ENCODE data around the gene SH3TC1. TPM values are rescaled to one million over a fixed set of nuclear protein-coding genes. Genes with fewer than 3 reads are reported as not detected.

The SH3TC1 gene
- polyA plus RNA-seq, 2 of the 4 experiments (the other 2 are of a cell fraction), result 2.8 to 7.4 TPM

DNA sequence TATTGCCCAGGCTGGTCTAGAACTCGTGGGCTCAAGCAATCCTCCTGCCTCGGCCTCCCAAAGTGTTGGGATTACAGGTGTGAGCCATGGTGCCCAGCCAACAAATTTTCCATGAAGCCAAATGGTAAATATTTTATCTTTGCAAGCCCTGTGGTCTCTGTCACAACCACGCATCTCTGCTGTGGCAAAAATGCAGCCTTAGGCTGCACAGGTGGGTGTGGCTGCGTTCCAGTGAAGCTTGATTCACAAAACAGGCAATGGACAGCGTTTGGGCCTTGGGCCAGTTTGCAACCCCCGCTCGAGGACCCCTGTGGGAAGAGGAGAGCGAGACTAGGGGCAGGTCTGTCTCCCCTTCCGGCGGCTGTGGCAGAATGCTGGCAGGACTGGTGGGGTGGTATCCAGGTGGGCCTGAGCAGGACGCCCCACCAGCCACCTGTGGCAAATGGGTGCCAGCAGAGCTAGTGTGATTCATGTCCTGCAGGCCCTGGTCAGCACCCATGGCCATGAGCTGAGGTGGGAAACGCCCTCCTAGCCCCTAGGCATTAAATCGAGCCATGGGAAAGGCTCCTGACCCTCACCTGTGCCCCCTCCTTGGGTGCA, 90.2 kb downstream of the SH3TC1 start:
- CTCF ChIA-PET, result interaction anchor here (1.0 to 1.1 kb wide), 2 partner anchors 47 to 113 kb away, joined by 3 read pairs; no protein-coding TSS in a partner anchor
- WGBS (ENCODE audit: missing lambda C conversion rate), result 50% methylated on average over 8 of the region's 13 CpGs
- no peak for DNase-seq (ENCODE audit: low read depth in 1 of 2, low spot score in 1 of 2)
- H3K4me2 ChIP-seq, result no peak overlapping the region
- no peak for FAIRE-seq
- no peak overlapping the region for H3K4me3 ChIP-seq
- no peak for ATAC-seq
- TF ChIP-seq POLR2AphosphoS2 (conservative IDR thresholded peaks at IDR 0.05; ENCODE audit: low read length) (no peak), PHF8 (IDR thresholded peaks at IDR 0.05; ENCODE audit: borderline replicate concordance, low read depth) (no peak), EHMT2 (IDR thresholded peaks at IDR 0.05; ENCODE audit: low read depth) (no peak), JUN (IDR thresholded peaks at IDR 0.05) (no peak), CBX8 (IDR thresholded peaks at IDR 0.05) (no peak), EHF (CRISPR knock-in tag; IDR thresholded peaks at IDR 0.05) (no peak)
- TF ChIP-seq, protein P1, sequence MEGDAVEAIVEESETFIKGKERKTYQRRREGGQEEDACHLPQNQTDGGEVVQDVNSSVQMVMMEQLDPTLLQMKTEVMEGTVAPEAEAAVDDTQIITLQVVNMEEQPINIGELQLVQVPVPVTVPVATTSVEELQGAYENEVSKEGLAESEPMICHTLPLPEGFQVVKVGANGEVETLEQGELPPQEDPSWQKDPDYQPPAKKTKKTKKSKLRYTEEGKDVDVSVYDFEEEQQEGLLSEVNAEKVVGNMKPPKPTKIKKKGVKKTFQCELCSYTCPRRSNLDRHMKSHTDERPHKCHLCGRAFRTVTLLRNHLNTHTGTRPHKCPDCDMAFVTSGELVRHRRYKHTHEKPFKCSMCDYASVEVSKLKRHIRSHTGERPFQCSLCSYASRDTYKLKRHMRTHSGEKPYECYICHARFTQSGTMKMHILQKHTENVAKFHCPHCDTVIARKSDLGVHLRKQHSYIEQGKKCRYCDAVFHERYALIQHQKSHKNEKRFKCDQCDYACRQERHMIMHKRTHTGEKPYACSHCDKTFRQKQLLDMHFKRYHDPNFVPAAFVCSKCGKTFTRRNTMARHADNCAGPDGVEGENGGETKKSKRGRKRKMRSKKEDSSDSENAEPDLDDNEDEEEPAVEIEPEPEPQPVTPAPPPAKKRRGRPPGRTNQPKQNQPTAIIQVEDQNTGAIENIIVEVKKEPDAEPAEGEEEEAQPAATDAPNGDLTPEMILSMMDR (IDR thresholded peaks at IDR 0.05), result no peak
- TF ChIP-seq, protein P2, sequence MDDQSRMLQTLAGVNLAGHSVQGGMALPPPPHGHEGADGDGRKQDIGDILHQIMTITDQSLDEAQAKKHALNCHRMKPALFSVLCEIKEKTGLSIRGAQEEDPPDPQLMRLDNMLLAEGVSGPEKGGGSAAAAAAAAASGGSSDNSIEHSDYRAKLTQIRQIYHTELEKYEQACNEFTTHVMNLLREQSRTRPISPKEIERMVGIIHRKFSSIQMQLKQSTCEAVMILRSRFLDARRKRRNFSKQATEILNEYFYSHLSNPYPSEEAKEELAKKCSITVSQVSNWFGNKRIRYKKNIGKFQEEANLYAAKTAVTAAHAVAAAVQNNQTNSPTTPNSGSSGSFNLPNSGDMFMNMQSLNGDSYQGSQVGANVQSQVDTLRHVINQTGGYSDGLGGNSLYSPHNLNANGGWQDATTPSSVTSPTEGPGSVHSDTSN (IDR thresholded peaks at IDR 0.05), result no peak
- TF ChIP-seq, protein P3, sequence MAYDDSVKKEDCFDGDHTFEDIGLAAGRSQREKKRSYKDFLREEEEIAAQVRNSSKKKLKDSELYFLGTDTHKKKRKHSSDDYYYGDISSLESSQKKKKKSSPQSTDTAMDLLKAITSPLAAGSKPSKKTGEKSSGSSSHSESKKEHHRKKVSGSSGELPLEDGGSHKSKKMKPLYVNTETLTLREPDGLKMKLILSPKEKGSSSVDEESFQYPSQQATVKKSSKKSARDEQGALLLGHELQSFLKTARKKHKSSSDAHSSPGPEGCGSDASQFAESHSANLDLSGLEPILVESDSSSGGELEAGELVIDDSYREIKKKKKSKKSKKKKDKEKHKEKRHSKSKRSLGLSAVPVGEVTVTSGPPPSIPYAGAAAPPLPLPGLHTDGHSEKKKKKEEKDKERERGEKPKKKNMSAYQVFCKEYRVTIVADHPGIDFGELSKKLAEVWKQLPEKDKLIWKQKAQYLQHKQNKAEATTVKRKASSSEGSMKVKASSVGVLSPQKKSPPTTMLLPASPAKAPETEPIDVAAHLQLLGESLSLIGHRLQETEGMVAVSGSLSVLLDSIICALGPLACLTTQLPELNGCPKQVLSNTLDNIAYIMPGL (CRISPR knock-in tag; IDR thresholded peaks at IDR 0.05; ENCODE audit: borderline replicate concordance), result no peak
- no peaks in the 10 kb centered on the region for H3K4me1 ChIP-seq
- H3K9me3 ChIP-seq, result no peaks in the 10 kb centered on the region
- no peak overlapping the region for H3K27ac ChIP-seq
- POLR2A ChIA-PET, result no interaction called here

DNA sequence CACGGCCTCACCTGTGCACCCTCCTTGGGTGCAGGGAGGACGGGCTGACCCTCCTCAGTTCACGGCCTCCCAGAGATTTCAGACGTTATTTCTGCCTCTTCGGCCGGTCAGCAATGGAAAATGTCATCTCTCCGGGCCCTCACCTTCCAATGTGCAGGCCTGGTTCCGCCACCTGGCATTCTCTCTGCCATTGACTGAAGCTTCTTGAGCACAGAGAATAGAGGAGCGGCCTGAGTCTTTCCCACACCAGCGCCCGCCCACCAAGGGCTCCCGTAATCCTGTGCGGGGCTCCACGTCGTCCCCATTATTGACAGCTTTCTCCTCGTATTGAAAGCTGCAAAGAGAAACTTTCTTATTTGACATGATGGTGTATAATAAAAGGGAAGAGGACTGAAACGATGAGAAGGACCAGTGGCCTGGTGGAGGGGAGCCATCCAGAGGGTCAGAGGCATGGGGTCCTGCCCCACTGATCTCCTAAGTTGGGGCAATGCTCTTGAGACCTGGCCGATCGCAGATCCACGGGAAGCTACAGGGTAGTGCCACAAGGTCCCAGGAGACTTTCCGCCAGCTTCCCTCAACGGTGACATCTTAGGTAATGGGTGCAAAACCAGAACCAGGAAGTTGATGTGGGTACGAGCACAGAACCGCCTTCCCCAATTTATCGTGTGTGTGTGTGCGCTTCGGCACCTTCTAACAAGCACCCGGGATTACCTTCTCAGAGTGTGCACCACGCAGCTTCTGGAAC, 91.0 kb downstream of the SH3TC1 start:
- FAIRE-seq, result no peak

More for the DNA sequence above, 91.0 kb downstream of the SH3TC1 start:
- ChIA-PET POLR2A (no interaction called here), CTCF (interaction anchor here (1.0 to 1.3 kb wide), 3 partner anchors 23 to 112 kb away, joined by 3 to 8 read pairs (median 4); no protein-coding TSS in a partner anchor)
- Histone ChIP-seq H3K4me3 (no peak overlapping the region), H3K27ac (no peak overlapping the region), H3K9me3 (no peaks in the 10 kb centered on the region), H3K4me1 (no peaks in the 10 kb centered on the region), H3K4me2 (no peak overlapping the region)
- no peak for DNase-seq (ENCODE audit: low read depth in 1 of 2, low spot score in 1 of 2)
- TF ChIP-seq MYC (IDR thresholded peaks at IDR 0.05; ENCODE audit: borderline replicate concordance, low read length), result no peak
- no peak for TF ChIP-seq TFCP2L1 (CRISPR knock-in tag; IDR thresholded peaks at IDR 0.05)
- TF ChIP-seq HOXB13 (CRISPR knock-in tag; IDR thresholded peaks at IDR 0.05; ENCODE audit: low read depth), result no peak
- TF ChIP-seq, protein P4, sequence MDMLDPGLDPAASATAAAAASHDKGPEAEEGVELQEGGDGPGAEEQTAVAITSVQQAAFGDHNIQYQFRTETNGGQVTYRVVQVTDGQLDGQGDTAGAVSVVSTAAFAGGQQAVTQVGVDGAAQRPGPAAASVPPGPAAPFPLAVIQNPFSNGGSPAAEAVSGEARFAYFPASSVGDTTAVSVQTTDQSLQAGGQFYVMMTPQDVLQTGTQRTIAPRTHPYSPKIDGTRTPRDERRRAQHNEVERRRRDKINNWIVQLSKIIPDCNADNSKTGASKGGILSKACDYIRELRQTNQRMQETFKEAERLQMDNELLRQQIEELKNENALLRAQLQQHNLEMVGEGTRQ (IDR thresholded peaks at IDR 0.05), result no peak
- no peak for TF ChIP-seq ZSCAN20 (CRISPR knock-in tag; IDR thresholded peaks at IDR 0.05)
- TF ChIP-seq ZNF302 (CRISPR knock-in tag; IDR thresholded peaks at IDR 0.05), result no peak
- TF ChIP-seq MAZ (IDR thresholded peaks at IDR 0.05; ENCODE audit: borderline replicate concordance, low read depth, low read length), result no peak
- TF ChIP-seq CBX8 (IDR thresholded peaks at IDR 0.05), result no peak
- TF ChIP-seq, protein P1 (IDR thresholded peaks at IDR 0.05), result no peak
- TF ChIP-seq RCOR1 (IDR thresholded peaks at IDR 0.05; ENCODE audit: low read depth, low read length), result no peak
- TF ChIP-seq, protein P5, sequence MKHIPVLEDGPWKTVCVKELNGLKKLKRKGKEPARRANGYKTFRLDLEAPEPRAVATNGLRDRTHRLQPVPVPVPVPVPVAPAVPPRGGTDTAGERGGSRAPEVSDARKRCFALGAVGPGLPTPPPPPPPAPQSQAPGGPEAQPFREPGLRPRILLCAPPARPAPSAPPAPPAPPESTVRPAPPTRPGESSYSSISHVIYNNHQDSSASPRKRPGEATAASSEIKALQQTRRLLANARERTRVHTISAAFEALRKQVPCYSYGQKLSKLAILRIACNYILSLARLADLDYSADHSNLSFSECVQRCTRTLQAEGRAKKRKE (CRISPR knock-in tag; IDR thresholded peaks at IDR 0.05; ENCODE audit: low read depth), result no peak
- TF ChIP-seq NPAS2 (CRISPR knock-in tag; IDR thresholded peaks at IDR 0.05; ENCODE audit: borderline replicate concordance), result no peak
- TF ChIP-seq, protein P6, sequence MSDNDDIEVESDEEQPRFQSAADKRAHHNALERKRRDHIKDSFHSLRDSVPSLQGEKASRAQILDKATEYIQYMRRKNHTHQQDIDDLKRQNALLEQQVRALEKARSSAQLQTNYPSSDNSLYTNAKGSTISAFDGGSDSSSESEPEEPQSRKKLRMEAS (IDR thresholded peaks at IDR 0.05), result no peak
- no peak for TF ChIP-seq CHD2 (IDR thresholded peaks at IDR 0.05; ENCODE audit: low read length, partially characterized antibody)
- TF ChIP-seq NR3C1 (IDR thresholded peaks at IDR 0.05), result no peak
- no peak for ATAC-seq
- WGBS (ENCODE audit: missing lambda C conversion rate), result 87% methylated on average over 24 of the region's 29 CpGs
